ENCODE data around the gene PNPLA6. TPM values are rescaled to one million over a fixed set of nuclear protein-coding genes. Genes with fewer than 3 reads are reported as not detected.

The PNPLA6 gene
- total and polyA plus RNA-seq, 2 experiments from 2014 or later, result 66.6 to 135 TPM

DNA sequence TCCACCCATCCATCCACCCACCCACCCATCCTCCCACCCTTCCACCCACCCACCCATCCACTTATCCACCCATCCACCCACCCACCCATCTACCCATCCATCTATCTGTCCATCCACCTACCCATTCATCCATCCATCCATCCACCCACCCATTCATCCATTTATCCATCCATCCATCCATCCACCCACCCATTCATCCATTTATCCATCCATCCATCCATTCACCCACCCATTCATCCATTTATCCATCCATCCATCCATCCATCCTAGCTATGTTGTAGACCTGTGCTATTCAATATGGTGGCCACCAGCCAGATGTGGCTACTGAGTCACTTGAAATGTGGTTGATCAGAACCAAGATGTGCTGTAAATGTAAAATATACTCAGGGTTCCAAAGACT lies 65.2 kb downstream of the PNPLA6 start:
- Mint-ChIP-seq H3K9me3 (peaks cover 2% of the 10 kb centered on the region; the same call in 2 of the 3 replicates), H3K27me3 (ENCODE audit: insufficient read depth, low read depth, poor library complexity) (peaks cover 20% of the 10 kb centered on the region), H3K27ac (no peak overlapping the region), H3K36me3 (ENCODE audit: low read depth) (peaks cover 14% of the 10 kb centered on the region; the same call in 2 of the 3 replicates), H3K4me3 (no peak overlapping the region), H3K4me1 (peaks cover 28% of the 10 kb centered on the region)
- Histone ChIP-seq H3K4me1 (ENCODE audit: insufficient read depth) (peaks cover 15% of the 10 kb centered on the region), H3K4me3 (no peak overlapping the region), H2AFZ (no peak overlapping the region), H4K20me1 (replicated peaks; ENCODE audit: insufficient read depth) (peaks cover 30% of the 10 kb centered on the region), H3K4me2 (no peak overlapping the region), H3K27ac (ENCODE audit: low read depth) (no peak overlapping the region), H3K36me3 (ENCODE audit: insufficient read depth) (no peaks in the 10 kb centered on the region), H3K79me2 (replicated peaks; ENCODE audit: insufficient read depth) (peaks cover 35% of the 10 kb centered on the region), H3K9me2 (ENCODE audit: insufficient read depth) (no peaks in the 10 kb centered on the region), H3F3A (replicated peaks; ENCODE audit: low read depth) (0 out of 2 replicates have a peak, but pooled peaks cover 2% of the 10 kb centered on the region), H3K27me3 (ENCODE audit: insufficient read depth) (no peaks in the 10 kb centered on the region)
- DNase-seq (ENCODE audit: low spot score) (no peak), ATAC-seq (no peak)
- TF ChIP-seq NANOG (IDR thresholded peaks at IDR 0.05; ENCODE audit: borderline replicate concordance), result no peak
- TF ChIP-seq, protein P1, sequence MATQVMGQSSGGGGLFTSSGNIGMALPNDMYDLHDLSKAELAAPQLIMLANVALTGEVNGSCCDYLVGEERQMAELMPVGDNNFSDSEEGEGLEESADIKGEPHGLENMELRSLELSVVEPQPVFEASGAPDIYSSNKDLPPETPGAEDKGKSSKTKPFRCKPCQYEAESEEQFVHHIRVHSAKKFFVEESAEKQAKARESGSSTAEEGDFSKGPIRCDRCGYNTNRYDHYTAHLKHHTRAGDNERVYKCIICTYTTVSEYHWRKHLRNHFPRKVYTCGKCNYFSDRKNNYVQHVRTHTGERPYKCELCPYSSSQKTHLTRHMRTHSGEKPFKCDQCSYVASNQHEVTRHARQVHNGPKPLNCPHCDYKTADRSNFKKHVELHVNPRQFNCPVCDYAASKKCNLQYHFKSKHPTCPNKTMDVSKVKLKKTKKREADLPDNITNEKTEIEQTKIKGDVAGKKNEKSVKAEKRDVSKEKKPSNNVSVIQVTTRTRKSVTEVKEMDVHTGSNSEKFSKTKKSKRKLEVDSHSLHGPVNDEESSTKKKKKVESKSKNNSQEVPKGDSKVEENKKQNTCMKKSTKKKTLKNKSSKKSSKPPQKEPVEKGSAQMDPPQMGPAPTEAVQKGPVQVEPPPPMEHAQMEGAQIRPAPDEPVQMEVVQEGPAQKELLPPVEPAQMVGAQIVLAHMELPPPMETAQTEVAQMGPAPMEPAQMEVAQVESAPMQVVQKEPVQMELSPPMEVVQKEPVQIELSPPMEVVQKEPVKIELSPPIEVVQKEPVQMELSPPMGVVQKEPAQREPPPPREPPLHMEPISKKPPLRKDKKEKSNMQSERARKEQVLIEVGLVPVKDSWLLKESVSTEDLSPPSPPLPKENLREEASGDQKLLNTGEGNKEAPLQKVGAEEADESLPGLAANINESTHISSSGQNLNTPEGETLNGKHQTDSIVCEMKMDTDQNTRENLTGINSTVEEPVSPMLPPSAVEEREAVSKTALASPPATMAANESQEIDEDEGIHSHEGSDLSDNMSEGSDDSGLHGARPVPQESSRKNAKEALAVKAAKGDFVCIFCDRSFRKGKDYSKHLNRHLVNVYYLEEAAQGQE (IDR thresholded peaks at IDR 0.05; ENCODE audit: unreplicated experiment), result no peak
- TF ChIP-seq JUNB (IDR thresholded peaks at IDR 0.05; ENCODE audit: unreplicated experiment), result no peak
- no peak for TF ChIP-seq POLR2AphosphoS5 (IDR thresholded peaks at IDR 0.05; ENCODE audit: low read depth)
- no peak for TF ChIP-seq ZNF331 (CRISPR knock-in tag; IDR thresholded peaks at IDR 0.05; ENCODE audit: low read depth)
- no peak for TF ChIP-seq EZH2 (IDR thresholded peaks at IDR 0.05; ENCODE audit: low read depth, unreplicated experiment)
- TF ChIP-seq, protein P2, sequence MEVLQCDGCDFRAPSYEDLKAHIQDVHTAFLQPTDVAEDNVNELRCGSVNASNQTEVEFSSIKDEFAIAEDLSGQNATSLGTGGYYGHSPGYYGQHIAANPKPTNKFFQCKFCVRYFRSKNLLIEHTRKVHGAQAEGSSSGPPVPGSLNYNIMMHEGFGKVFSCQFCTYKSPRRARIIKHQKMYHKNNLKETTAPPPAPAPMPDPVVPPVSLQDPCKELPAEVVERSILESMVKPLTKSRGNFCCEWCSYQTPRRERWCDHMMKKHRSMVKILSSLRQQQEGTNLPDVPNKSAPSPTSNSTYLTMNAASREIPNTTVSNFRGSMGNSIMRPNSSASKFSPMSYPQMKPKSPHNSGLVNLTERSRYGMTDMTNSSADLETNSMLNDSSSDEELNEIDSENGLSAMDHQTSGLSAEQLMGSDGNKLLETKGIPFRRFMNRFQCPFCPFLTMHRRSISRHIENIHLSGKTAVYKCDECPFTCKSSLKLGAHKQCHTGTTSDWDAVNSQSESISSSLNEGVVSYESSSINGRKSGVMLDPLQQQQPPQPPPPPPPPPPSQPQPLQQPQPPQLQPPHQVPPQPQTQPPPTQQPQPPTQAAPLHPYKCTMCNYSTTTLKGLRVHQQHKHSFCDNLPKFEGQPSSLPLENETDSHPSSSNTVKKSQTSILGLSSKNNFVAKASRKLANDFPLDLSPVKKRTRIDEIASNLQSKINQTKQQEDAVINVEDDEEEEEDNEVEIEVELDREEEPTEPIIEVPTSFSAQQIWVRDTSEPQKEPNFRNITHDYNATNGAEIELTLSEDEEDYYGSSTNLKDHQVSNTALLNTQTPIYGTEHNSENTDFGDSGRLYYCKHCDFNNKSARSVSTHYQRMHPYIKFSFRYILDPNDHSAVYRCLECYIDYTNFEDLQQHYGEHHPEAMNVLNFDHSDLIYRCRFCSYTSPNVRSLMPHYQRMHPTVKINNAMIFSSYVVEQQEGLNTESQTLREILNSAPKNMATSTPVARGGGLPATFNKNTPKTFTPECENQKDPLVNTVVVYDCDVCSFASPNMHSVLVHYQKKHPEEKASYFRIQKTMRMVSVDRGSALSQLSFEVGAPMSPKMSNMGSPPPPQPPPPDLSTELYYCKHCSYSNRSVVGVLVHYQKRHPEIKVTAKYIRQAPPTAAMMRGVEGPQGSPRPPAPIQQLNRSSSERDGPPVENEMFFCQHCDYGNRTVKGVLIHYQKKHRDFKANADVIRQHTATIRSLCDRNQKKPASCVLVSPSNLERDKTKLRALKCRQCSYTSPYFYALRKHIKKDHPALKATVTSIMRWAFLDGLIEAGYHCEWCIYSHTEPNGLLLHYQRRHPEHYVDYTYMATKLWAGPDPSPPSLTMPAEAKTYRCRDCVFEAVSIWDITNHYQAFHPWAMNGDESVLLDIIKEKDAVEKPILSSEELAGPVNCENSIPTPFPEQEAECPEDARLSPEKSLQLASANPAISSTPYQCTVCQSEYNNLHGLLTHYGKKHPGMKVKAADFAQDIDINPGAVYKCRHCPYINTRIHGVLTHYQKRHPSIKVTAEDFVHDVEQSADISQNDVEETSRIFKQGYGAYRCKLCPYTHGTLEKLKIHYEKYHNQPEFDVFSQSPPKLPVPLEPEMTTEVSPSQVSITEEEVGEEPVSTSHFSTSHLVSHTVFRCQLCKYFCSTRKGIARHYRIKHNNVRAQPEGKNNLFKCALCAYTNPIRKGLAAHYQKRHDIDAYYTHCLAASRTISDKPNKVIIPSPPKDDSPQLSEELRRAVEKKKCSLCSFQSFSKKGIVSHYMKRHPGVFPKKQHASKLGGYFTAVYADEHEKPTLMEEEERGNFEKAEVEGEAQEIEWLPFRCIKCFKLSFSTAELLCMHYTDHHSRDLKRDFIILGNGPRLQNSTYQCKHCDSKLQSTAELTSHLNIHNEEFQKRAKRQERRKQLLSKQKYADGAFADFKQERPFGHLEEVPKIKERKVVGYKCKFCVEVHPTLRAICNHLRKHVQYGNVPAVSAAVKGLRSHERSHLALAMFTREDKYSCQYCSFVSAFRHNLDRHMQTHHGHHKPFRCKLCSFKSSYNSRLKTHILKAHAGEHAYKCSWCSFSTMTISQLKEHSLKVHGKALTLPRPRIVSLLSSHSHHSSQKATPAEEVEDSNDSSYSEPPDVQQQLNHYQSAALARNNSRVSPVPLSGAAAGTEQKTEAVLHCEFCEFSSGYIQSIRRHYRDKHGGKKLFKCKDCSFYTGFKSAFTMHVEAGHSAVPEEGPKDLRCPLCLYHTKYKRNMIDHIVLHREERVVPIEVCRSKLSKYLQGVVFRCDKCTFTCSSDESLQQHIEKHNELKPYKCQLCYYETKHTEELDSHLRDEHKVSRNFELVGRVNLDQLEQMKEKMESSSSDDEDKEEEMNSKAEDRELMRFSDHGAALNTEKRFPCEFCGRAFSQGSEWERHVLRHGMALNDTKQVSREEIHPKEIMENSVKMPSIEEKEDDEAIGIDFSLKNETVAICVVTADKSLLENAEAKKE (CRISPR knock-in tag; IDR thresholded peaks at IDR 0.05), result no peak
- TF ChIP-seq, protein P3, sequence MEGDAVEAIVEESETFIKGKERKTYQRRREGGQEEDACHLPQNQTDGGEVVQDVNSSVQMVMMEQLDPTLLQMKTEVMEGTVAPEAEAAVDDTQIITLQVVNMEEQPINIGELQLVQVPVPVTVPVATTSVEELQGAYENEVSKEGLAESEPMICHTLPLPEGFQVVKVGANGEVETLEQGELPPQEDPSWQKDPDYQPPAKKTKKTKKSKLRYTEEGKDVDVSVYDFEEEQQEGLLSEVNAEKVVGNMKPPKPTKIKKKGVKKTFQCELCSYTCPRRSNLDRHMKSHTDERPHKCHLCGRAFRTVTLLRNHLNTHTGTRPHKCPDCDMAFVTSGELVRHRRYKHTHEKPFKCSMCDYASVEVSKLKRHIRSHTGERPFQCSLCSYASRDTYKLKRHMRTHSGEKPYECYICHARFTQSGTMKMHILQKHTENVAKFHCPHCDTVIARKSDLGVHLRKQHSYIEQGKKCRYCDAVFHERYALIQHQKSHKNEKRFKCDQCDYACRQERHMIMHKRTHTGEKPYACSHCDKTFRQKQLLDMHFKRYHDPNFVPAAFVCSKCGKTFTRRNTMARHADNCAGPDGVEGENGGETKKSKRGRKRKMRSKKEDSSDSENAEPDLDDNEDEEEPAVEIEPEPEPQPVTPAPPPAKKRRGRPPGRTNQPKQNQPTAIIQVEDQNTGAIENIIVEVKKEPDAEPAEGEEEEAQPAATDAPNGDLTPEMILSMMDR (conservative IDR thresholded peaks at IDR 0.05; ENCODE audit: low read depth in 2 of 2), result no peak
- no peak for TF ChIP-seq CREB1 (CRISPR knock-in tag; IDR thresholded peaks at IDR 0.05; ENCODE audit: low read depth)
- TF ChIP-seq, protein P4, sequence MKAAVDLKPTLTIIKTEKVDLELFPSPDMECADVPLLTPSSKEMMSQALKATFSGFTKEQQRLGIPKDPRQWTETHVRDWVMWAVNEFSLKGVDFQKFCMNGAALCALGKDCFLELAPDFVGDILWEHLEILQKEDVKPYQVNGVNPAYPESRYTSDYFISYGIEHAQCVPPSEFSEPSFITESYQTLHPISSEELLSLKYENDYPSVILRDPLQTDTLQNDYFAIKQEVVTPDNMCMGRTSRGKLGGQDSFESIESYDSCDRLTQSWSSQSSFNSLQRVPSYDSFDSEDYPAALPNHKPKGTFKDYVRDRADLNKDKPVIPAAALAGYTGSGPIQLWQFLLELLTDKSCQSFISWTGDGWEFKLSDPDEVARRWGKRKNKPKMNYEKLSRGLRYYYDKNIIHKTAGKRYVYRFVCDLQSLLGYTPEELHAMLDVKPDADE (IDR thresholded peaks at IDR 0.05), result no peak
- TF ChIP-seq ZNF114 (CRISPR knock-in tag; IDR thresholded peaks at IDR 0.05), result no peak
- no peak for TF ChIP-seq STAT1 (IDR thresholded peaks at IDR 0.05; ENCODE audit: unreplicated experiment)
- TF ChIP-seq EZH2phosphoT487 (IDR thresholded peaks at IDR 0.05; ENCODE audit: unreplicated experiment), result no peak
